ENCODE data around the gene SYK. TPM values are rescaled to one million over a fixed set of nuclear protein-coding genes. Genes with fewer than 3 reads are reported as not detected.
"Not testable (repeated sequence)": the region's sequence is repeated elsewhere in the genome, so short reads cannot be mapped to it uniquely, and the experiment has no call there.

SYK gene
- not detected in 2 replicates for total RNA-seq

GRCh38 chr9:90801241-90801972 lies at the start of gene SYK:
Gene SYK, plus strand, starts transcription at chr9:90801819. Its CDS starts 42,080 bp downstream, at chr9:90843899.
- no peak for DNase-seq (ENCODE audit: insufficient read length, low spot score, missing footprints)
- no peak within 1 kb of the TSS for H3K4me2 ChIP-seq (ENCODE audit: insufficient read depth, low read length)
- no peaks in the 10 kb centered on the region for H3K9me3 ChIP-seq (ENCODE audit: low read depth, low read length)
- H3K27me3 ChIP-seq (ENCODE audit: insufficient read depth, low read length), result peaks cover 24% of the 10 kb centered on the region
- no peak for TF ChIP-seq CTCF (IDR thresholded peaks at IDR 0.05; ENCODE audit: extremely low read depth, low read depth, low read length)
- no peaks in the 10 kb centered on the region for H3K79me2 ChIP-seq (ENCODE audit: insufficient read depth, low read length)
- no peak within 1 kb of the TSS for H3K27ac ChIP-seq (ENCODE audit: low read depth, low read length)
- no peak within 1 kb of the TSS for H3K4me3 ChIP-seq (ENCODE audit: insufficient read depth, low read length)
- no peaks in the 10 kb centered on the region for H3K4me1 ChIP-seq (ENCODE audit: insufficient read depth, low read length)
- no peaks in the 10 kb centered on the region for H3K36me3 ChIP-seq (ENCODE audit: insufficient read depth, low read length)
- H2AFZ ChIP-seq (ENCODE audit: low read length), result no peak within 1 kb of the TSS
- no peaks in the 10 kb centered on the region for H4K20me1 ChIP-seq (ENCODE audit: insufficient read depth, low read length)

- H3K27ac ChIP-seq (ENCODE audit: low read depth, low read length); H3K4me2 ChIP-seq (ENCODE audit: insufficient read depth, low read length); H2AFZ ChIP-seq (ENCODE audit: low read length); H3K79me2 ChIP-seq (ENCODE audit: insufficient read depth, low read length); H3K36me3 ChIP-seq (ENCODE audit: insufficient read depth, low read length); H3K4me3 ChIP-seq (ENCODE audit: insufficient read depth, low read length); H3K4me1 ChIP-seq (ENCODE audit: insufficient read depth, low read length); H3K9me3 ChIP-seq (ENCODE audit: low read depth, low read length); DNase-seq (ENCODE audit: insufficient read length, low spot score, missing footprints); H4K20me1 ChIP-seq (ENCODE audit: insufficient read depth, low read length); H3K27me3 ChIP-seq (ENCODE audit: insufficient read depth, low read length): not testable (repeated sequence)
Measured at GRCh38 chr9:90755514-90756371, 45.9 kb upstream of the SYK start.

GRCh38 chr9:90760577-90760976 lies 41.0 kb upstream of the SYK start:
- not testable (repeated sequence) for H3K4me2 ChIP-seq (ENCODE audit: insufficient read depth, low read length); H3K27ac ChIP-seq (ENCODE audit: low read depth, low read length); H4K20me1 ChIP-seq (ENCODE audit: insufficient read depth, low read length); H3K9me3 ChIP-seq (ENCODE audit: low read depth, low read length); H3K79me2 ChIP-seq (ENCODE audit: insufficient read depth, low read length); H3K36me3 ChIP-seq (ENCODE audit: insufficient read depth, low read length); H3K27me3 ChIP-seq (ENCODE audit: insufficient read depth, low read length); H3K4me1 ChIP-seq (ENCODE audit: insufficient read depth, low read length); H3K4me3 ChIP-seq (ENCODE audit: insufficient read depth, low read length); DNase-seq (ENCODE audit: insufficient read length, low spot score, missing footprints); H2AFZ ChIP-seq (ENCODE audit: low read length)

- Histone ChIP-seq H3K4me2 (ENCODE audit: insufficient read depth, low read length) (no peak overlapping the region), H4K20me1 (ENCODE audit: insufficient read depth, low read length) (no peaks in the 10 kb centered on the region), H3K4me3 (ENCODE audit: insufficient read depth, low read length) (no peak overlapping the region), H3K79me2 (ENCODE audit: insufficient read depth, low read length) (no peaks in the 10 kb centered on the region), H3K36me3 (ENCODE audit: insufficient read depth, low read length) (no peaks in the 10 kb centered on the region), H3K27ac (ENCODE audit: low read depth, low read length) (no peak overlapping the region), H2AFZ (ENCODE audit: low read length) (no peak overlapping the region), H3K27me3 (ENCODE audit: insufficient read depth, low read length) (no peaks in the 10 kb centered on the region), H3K9me3 (ENCODE audit: low read depth, low read length) (no peaks in the 10 kb centered on the region), H3K4me1 (ENCODE audit: insufficient read depth, low read length) (no peaks in the 10 kb centered on the region)
- TF ChIP-seq CTCF (IDR thresholded peaks at IDR 0.05; ENCODE audit: extremely low read depth, low read depth, low read length), result no peak
- DNase-seq (ENCODE audit: insufficient read length, low spot score, missing footprints), result no peak
Measured at GRCh38 chr9:90766731-90767130, 34.9 kb upstream of the SYK start.
